ENCODE measurements around the gene PRSS50.
"Not testable (repeated sequence)": the region's sequence is repeated elsewhere in the genome, so short reads cannot be mapped to it uniquely, and the experiment has no call there.

Gene PRSS50

GRCh38 chr3:46746711-46747110, 29.0 kb upstream of the PRSS50 start:
- Histone ChIP-seq H3K9me3 (ENCODE audit: control insufficient read depth in 2 of 2, low read length in 2 of 2) (no peaks in the 10 kb centered on the region), H3K27me3 (ENCODE audit: control insufficient read depth in 2 of 2, insufficient read depth in 2 of 2, low read length in 2 of 2) (no peaks in the 10 kb centered on the region), H3K36me3 (ENCODE audit: control insufficient read depth in 2 of 2, insufficient read depth in 2 of 2, low read length in 2 of 2) (no peaks in the 10 kb centered on the region), H3K4me1 (ENCODE audit: control insufficient read depth in 2 of 2, insufficient read depth in 2 of 2, low read length in 2 of 2) (no peaks in the 10 kb centered on the region), H3K9ac (ENCODE audit: low read depth in 1 of 2, low read length in 2 of 2) (no peak overlapping the region), H3K27ac (ENCODE audit: low read depth in 2 of 2, low read length in 2 of 2) (no peak overlapping the region), H3K4me3 (ENCODE audit: low read length in 2 of 2) (no peak overlapping the region)

GRCh38 chr3:46742992-46743585, 25.4 kb upstream of the PRSS50 start:
- Histone ChIP-seq H3K27ac (ENCODE audit: low read depth in 2 of 2, low read length in 2 of 2) (no peak overlapping the region), H3K9ac (ENCODE audit: low read depth in 1 of 2, low read length in 2 of 2) (no peak overlapping the region), H3K4me1 (ENCODE audit: control insufficient read depth in 2 of 2, insufficient read depth in 2 of 2, low read length in 2 of 2) (no peaks in the 10 kb centered on the region), H3K27me3 (ENCODE audit: control insufficient read depth in 2 of 2, insufficient read depth in 2 of 2, low read length in 2 of 2) (no peaks in the 10 kb centered on the region), H3K9me3 (ENCODE audit: control insufficient read depth in 2 of 2, low read length in 2 of 2) (no peaks in the 10 kb centered on the region), H3K4me3 (ENCODE audit: low read length in 2 of 2) (no peak overlapping the region), H3K36me3 (ENCODE audit: control insufficient read depth in 2 of 2, insufficient read depth in 2 of 2, low read length in 2 of 2) (no peaks in the 10 kb centered on the region)

GRCh38 chr3:46739565-46739964, 21.9 kb upstream of the PRSS50 start:
- not testable (repeated sequence) for H3K9ac ChIP-seq (ENCODE audit: low read depth in 1 of 2, low read length in 2 of 2); H3K36me3 ChIP-seq (ENCODE audit: control insufficient read depth in 2 of 2, insufficient read depth in 2 of 2, low read length in 2 of 2); H3K4me1 ChIP-seq (ENCODE audit: control insufficient read depth in 2 of 2, insufficient read depth in 2 of 2, low read length in 2 of 2); H3K27me3 ChIP-seq (ENCODE audit: control insufficient read depth in 2 of 2, insufficient read depth in 2 of 2, low read length in 2 of 2); H3K27ac ChIP-seq (ENCODE audit: low read depth in 2 of 2, low read length in 2 of 2); H3K9me3 ChIP-seq (ENCODE audit: control insufficient read depth in 2 of 2, low read length in 2 of 2); H3K4me3 ChIP-seq (ENCODE audit: low read length in 2 of 2)

- H3K27ac ChIP-seq (ENCODE audit: low read depth in 2 of 2, low read length in 2 of 2), result no peak overlapping the region
- no peak overlapping the region for H3K9ac ChIP-seq (ENCODE audit: low read depth in 1 of 2, low read length in 2 of 2)
- no peaks in the 10 kb centered on the region for H3K9me3 ChIP-seq (ENCODE audit: control insufficient read depth in 2 of 2, low read length in 2 of 2)
- no peaks in the 10 kb centered on the region for H3K4me1 ChIP-seq (ENCODE audit: control insufficient read depth in 2 of 2, insufficient read depth in 2 of 2, low read length in 2 of 2)
- no peaks in the 10 kb centered on the region for H3K27me3 ChIP-seq (ENCODE audit: control insufficient read depth in 2 of 2, insufficient read depth in 2 of 2, low read length in 2 of 2)
- H3K36me3 ChIP-seq (ENCODE audit: control insufficient read depth in 2 of 2, insufficient read depth in 2 of 2, low read length in 2 of 2), result no peaks in the 10 kb centered on the region
- no peak overlapping the region for H3K4me3 ChIP-seq (ENCODE audit: low read length in 2 of 2)
These were observed 19.7 kb upstream of the PRSS50 start for GRCh38 chr3:46737329-46737731.

- H3K27me3 ChIP-seq (ENCODE audit: control insufficient read depth in 2 of 2, insufficient read depth in 2 of 2, low read length in 2 of 2), result no peaks in the 10 kb centered on the region
- no peaks in the 10 kb centered on the region for H3K36me3 ChIP-seq (ENCODE audit: control insufficient read depth in 2 of 2, insufficient read depth in 2 of 2, low read length in 2 of 2)
- no peaks in the 10 kb centered on the region for H3K4me1 ChIP-seq (ENCODE audit: control insufficient read depth in 2 of 2, insufficient read depth in 2 of 2, low read length in 2 of 2)
- H3K27ac ChIP-seq (ENCODE audit: low read depth in 2 of 2, low read length in 2 of 2), result no peak overlapping the region
- H3K4me3 ChIP-seq (ENCODE audit: low read length in 2 of 2), result no peak overlapping the region
- H3K9ac ChIP-seq (ENCODE audit: low read depth in 1 of 2, low read length in 2 of 2), result no peak overlapping the region
- no peaks in the 10 kb centered on the region for H3K9me3 ChIP-seq (ENCODE audit: control insufficient read depth in 2 of 2, low read length in 2 of 2)
These were observed 18.6 kb upstream of the PRSS50 start for GRCh38 chr3:46736006-46736872.

GRCh38 chr3:46734773-46735172, 17.1 kb upstream of the PRSS50 start:
- Histone ChIP-seq H3K27me3 (ENCODE audit: control insufficient read depth in 2 of 2, insufficient read depth in 2 of 2, low read length in 2 of 2) (no peaks in the 10 kb centered on the region), H3K27ac (ENCODE audit: low read depth in 2 of 2, low read length in 2 of 2) (no peak overlapping the region), H3K4me3 (ENCODE audit: low read length in 2 of 2) (no peak overlapping the region), H3K9me3 (ENCODE audit: control insufficient read depth in 2 of 2, low read length in 2 of 2) (no peaks in the 10 kb centered on the region), H3K4me1 (ENCODE audit: control insufficient read depth in 2 of 2, insufficient read depth in 2 of 2, low read length in 2 of 2) (no peaks in the 10 kb centered on the region), H3K9ac (ENCODE audit: low read depth in 1 of 2, low read length in 2 of 2) (no peak overlapping the region), H3K36me3 (ENCODE audit: control insufficient read depth in 2 of 2, insufficient read depth in 2 of 2, low read length in 2 of 2) (no peaks in the 10 kb centered on the region)

GRCh38 chr3:46733026-46733800, 15.5 kb upstream of the PRSS50 start:
- no peaks in the 10 kb centered on the region for H3K27me3 ChIP-seq (ENCODE audit: control insufficient read depth in 2 of 2, insufficient read depth in 2 of 2, low read length in 2 of 2)
- no peaks in the 10 kb centered on the region for H3K9me3 ChIP-seq (ENCODE audit: control insufficient read depth in 2 of 2, low read length in 2 of 2)
- no peaks in the 10 kb centered on the region for H3K4me1 ChIP-seq (ENCODE audit: control insufficient read depth in 2 of 2, insufficient read depth in 2 of 2, low read length in 2 of 2)
- H3K9ac ChIP-seq (ENCODE audit: low read depth in 1 of 2, low read length in 2 of 2), result no peak overlapping the region
- no peaks in the 10 kb centered on the region for H3K36me3 ChIP-seq (ENCODE audit: control insufficient read depth in 2 of 2, insufficient read depth in 2 of 2, low read length in 2 of 2)
- no peak overlapping the region for H3K4me3 ChIP-seq (ENCODE audit: low read length in 2 of 2)
- H3K27ac ChIP-seq (ENCODE audit: low read depth in 2 of 2, low read length in 2 of 2), result no peak overlapping the region

- Histone ChIP-seq H3K27me3 (ENCODE audit: control insufficient read depth in 2 of 2, insufficient read depth in 2 of 2, low read length in 2 of 2) (no peaks in the 10 kb centered on the region), H3K9me3 (ENCODE audit: control insufficient read depth in 2 of 2, low read length in 2 of 2) (no peaks in the 10 kb centered on the region), H3K4me1 (ENCODE audit: control insufficient read depth in 2 of 2, insufficient read depth in 2 of 2, low read length in 2 of 2) (no peaks in the 10 kb centered on the region), H3K36me3 (ENCODE audit: control insufficient read depth in 2 of 2, insufficient read depth in 2 of 2, low read length in 2 of 2) (no peaks in the 10 kb centered on the region), H3K9ac (ENCODE audit: low read depth in 1 of 2, low read length in 2 of 2) (no peak overlapping the region), H3K4me3 (ENCODE audit: low read length in 2 of 2) (no peak overlapping the region), H3K27ac (ENCODE audit: low read depth in 2 of 2, low read length in 2 of 2) (no peak overlapping the region)
These were observed 14.1 kb upstream of the PRSS50 start for GRCh38 chr3:46731795-46732194.

- Histone ChIP-seq H3K4me1 (ENCODE audit: control insufficient read depth in 2 of 2, insufficient read depth in 2 of 2, low read length in 2 of 2) (no peaks in the 10 kb centered on the region), H3K27ac (ENCODE audit: low read depth in 2 of 2, low read length in 2 of 2) (no peak overlapping the region), H3K9ac (ENCODE audit: low read depth in 1 of 2, low read length in 2 of 2) (no peak overlapping the region), H3K36me3 (ENCODE audit: control insufficient read depth in 2 of 2, insufficient read depth in 2 of 2, low read length in 2 of 2) (no peaks in the 10 kb centered on the region), H3K27me3 (ENCODE audit: control insufficient read depth in 2 of 2, insufficient read depth in 2 of 2, low read length in 2 of 2) (no peaks in the 10 kb centered on the region), H3K9me3 (ENCODE audit: control insufficient read depth in 2 of 2, low read length in 2 of 2) (no peaks in the 10 kb centered on the region), H3K4me3 (ENCODE audit: low read length in 2 of 2) (no peak overlapping the region)
These were observed 13.2 kb upstream of the PRSS50 start for GRCh38 chr3:46730819-46731218.

GRCh38 chr3:46729038-46729437, 11.4 kb upstream of the PRSS50 start:
- Histone ChIP-seq H3K4me3 (ENCODE audit: low read length in 2 of 2) (no peak overlapping the region), H3K36me3 (ENCODE audit: control insufficient read depth in 2 of 2, insufficient read depth in 2 of 2, low read length in 2 of 2) (no peaks in the 10 kb centered on the region), H3K4me1 (ENCODE audit: control insufficient read depth in 2 of 2, insufficient read depth in 2 of 2, low read length in 2 of 2) (no peaks in the 10 kb centered on the region), H3K27ac (ENCODE audit: low read depth in 2 of 2, low read length in 2 of 2) (no peak overlapping the region), H3K9ac (ENCODE audit: low read depth in 1 of 2, low read length in 2 of 2) (no peak overlapping the region), H3K27me3 (ENCODE audit: control insufficient read depth in 2 of 2, insufficient read depth in 2 of 2, low read length in 2 of 2) (peaks cover 0 to 2% of the 10 kb centered on the region in 2 donors), H3K9me3 (ENCODE audit: control insufficient read depth in 2 of 2, low read length in 2 of 2) (no peaks in the 10 kb centered on the region)

Measured in mucosa of rectum (tissue), 2 donors.